Stimulated activated CD4-positive, alpha-beta T cell treated with anti-CD3 and anti-CD28 coated beads, TNF-alpha, amount 100 ng/mL, for 1 hour (primary cell): ENCODE measurements around the gene TNRC6B.
"Not testable (repeated sequence)": the region's sequence is repeated elsewhere in the genome, so short reads cannot be mapped to it uniquely, and the experiment has no call there.

Experiments used
- DNase-seq, 3 donors: peaks; one replicate each; pipeline ENCODE4 v3.0.0-alpha.2; 2020; ENCODE audit warnings: low read depth in 3 of 3, low spot score in 1 of 3

Gene TNRC6B

GRCh38 chr22:40212121-40212520 is 34.4 kb downstream of the TNRC6B start:
- DNase-seq: no peak

DNA sequence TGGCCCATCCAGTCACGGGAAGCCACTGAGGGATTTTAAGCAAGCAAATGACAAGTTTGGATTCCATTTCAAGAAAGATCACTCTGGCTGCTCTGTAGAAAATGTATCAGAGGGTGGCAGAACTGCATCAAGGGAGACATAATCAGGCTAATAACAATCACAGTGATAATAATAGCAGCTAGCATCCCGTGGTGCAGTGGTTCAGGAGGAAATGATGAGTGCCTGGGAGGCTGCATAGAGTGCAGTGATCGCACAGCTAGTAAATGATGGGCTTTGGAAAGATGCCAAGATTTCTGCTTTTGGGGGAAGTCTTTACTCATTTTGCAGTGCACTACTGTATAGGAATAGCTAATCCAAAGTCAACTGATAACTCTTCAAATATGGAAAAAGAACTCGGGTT is 35.8 kb downstream of the TNRC6B start:
- no peak for DNase-seq

DNA sequence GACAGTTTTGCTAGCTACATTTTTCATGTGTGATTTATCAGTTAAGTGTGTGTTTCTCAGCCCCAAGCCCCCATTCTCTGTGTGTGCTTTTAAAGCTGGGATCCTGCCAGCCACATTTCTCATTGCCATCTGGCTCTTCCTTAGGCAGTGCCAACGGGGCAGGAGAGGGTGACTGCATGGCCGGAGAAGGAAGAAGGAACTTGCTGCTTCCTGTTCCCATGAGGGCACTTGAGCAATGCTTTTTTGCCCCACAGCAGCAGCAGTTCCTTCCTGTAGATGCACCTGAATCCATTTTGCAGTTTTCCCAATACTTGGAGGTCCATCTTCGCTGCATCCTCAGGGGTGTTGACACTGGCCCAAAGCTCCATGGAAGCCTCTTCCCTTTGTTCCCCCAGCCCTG is 37.5 kb downstream of the TNRC6B start:
- no peak for DNase-seq

GRCh38 chr22:40216041-40216756 is 38.5 kb downstream of the TNRC6B start:
- no peak for DNase-seq

GRCh38 chr22:40218152-40218551 is 40.4 kb downstream of the TNRC6B start:
- DNase-seq: no peak

- DNase-seq: no peak
Observed at GRCh38 chr22:40218723-40219294, 41.1 kb downstream of the TNRC6B start.

GRCh38 chr22:40220316-40221054 is 42.8 kb downstream of the TNRC6B start:
- no peak for DNase-seq

DNA sequence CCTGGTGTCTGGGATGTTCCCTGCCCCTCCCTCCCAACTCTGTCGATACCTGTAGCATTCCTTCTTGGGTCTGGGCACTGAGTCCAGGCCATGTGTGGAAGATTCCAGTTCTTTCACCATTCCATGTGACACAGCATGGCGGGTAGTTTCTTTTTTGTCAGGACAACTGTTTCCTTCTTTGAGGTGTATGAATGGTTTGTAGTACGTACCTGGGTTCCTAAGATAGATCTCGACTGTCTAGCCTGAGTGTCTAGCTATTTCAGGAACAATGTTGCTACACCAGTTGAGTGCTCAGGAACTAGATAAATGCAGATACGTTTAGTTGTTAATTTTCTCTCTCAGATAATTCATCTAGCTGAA is 43.3 kb downstream of the TNRC6B start:
- no peak for DNase-seq

DNA sequence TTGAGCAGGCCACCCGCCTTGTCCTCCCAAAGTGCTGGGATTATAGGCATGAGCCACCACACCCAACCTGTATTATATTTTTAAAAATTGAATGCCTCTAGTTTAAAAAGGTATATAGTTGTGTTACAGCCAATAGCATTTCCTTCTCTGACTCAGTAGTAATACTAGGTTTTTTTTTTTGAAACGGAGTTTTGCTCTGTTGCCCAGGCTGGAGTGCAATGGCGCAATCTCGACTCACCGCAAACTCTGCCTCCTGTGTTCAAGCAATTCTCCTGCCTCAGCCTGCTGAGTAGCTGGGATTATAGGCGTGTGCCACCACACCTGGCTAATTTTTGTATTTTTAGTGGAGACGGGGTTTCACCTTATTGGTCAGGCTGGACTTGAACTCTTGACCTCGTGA is 45.3 kb downstream of the TNRC6B start:
- DNase-seq: not testable (repeated sequence)

DNA sequence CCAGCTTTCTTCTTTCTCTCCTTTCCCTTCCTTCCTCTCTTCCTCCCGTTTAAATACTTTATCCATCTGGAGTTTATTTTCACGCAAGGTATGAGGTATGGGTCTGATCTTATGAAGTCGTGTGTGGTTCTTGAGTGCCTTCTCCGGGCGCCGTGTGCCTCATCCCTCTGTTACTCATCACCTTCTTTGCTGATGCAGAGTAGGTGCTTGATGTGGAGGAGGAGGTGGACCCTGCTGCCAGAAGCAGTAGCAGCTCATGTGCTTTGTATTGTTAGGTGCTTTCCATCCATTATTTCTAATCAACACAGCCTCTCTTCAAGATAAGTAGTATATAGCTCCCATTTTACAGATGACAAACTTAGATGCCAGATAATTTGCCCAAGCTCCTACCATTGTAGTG is 47.0 kb downstream of the TNRC6B start:
- peak in 1 of 3 donors; percentile 36 for DNase-seq

- no peak for DNase-seq
Observed at GRCh38 chr22:40226620-40227019, 48.9 kb downstream of the TNRC6B start.

GRCh38 chr22:40231618-40232313 is 54.0 kb downstream of the TNRC6B start:
- DNase-seq: no peak

DNA sequence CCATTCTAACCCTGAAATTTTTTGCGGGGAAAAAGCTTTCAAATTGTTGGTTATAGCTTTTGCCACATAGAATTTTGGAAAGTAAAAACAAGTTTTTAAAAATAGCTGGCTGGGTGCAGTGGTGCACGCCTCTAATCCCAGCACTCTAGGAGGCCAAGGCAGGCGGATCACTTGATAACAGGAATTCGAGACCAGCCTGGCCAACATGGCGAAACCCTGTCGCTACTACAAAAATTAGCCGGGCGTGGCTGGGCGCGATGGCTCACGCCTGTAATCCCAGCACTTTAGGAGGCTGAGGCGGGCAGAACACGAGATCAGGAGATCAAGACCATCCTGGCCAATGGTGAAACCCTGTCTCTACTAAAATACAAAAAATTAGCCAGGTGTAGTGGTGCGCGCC is 54.9 kb downstream of the TNRC6B start:
- no peak for DNase-seq

GRCh38 chr22:40233886-40234285 is 56.2 kb downstream of the TNRC6B start:
- DNase-seq: no peak

GRCh38 chr22:40234658-40235057 is 56.9 kb downstream of the TNRC6B start:
- no peak for DNase-seq

- DNase-seq: no peak
Observed at GRCh38 chr22:40235308-40235707, 57.6 kb downstream of the TNRC6B start.

DNA sequence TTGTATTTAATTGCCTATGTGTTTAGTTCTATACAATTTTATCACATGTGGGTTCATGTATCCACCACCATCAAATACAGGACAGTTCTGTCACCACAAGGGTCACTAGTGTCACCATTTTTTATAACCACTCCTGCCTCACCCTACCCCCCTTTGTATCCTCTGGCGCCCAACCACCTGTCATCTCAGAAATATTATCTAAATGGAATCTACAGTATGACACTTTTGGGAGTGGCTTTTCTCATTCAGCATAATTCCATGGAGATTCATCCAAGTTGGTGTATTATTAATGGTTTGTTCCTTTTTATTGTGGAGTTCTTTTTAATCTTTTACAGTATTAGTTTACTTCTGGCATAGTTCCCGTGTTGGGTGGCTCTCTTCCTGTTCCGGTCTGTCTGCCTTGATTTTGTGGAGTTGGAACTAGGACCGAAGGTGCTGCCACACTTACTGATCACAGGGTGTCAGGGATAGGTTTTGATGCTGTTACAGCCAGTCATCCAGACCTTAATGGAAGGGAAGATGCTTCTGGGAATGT is 58.5 kb downstream of the TNRC6B start:
- DNase-seq: no peak

DNA sequence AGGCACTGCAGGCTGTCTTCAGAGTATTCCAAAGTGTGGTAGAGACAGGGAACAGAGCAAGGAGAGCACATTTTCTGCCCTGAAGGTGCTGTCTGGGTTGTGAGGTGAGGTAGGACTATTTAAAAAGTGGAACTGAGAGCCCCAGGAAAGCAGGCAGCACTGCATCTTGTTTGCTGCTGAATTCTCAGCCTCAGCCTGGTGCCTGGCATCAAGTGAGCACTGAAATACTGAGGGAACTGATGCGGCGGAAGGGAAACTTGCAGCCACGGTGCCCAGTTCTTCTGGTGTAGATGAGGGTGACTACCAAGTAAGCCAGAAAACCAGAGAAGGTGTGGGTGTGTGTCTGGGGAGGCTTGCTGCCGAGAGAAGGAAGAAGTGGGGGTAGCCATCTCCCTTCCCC is 59.5 kb downstream of the TNRC6B start:
- DNase-seq: no peak

DNA sequence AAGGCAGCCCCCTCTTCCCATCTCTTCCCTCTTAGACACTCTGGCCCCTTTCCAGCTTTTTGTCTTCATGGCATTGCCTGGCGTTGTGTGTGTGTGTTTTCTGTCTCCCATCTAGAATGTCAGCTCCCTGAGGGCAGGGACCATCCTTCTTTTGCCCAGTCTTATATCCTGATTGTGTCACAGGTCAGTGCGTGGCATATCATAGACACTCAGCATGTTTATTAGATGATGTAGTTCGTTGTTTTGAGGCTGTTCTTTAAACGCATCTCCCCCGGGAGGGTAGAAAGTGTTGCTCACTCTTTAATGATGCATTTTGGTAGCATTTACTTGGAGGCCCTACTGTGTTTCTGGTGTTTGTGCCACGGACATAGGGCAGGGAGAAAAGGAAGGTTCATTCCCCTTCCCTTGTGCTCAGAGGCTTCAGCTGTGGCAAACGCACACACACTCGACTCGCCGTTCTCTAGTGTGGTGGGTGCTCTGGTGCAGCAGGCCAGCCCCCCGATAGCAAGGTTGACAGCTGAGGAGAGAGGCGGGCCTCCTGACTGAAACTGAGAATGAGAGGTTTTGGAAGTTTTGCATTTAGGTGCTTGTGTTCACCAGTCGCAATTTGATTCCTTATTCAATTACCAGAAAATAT is 60.2 kb downstream of the TNRC6B start:
- no peak for DNase-seq

DNA sequence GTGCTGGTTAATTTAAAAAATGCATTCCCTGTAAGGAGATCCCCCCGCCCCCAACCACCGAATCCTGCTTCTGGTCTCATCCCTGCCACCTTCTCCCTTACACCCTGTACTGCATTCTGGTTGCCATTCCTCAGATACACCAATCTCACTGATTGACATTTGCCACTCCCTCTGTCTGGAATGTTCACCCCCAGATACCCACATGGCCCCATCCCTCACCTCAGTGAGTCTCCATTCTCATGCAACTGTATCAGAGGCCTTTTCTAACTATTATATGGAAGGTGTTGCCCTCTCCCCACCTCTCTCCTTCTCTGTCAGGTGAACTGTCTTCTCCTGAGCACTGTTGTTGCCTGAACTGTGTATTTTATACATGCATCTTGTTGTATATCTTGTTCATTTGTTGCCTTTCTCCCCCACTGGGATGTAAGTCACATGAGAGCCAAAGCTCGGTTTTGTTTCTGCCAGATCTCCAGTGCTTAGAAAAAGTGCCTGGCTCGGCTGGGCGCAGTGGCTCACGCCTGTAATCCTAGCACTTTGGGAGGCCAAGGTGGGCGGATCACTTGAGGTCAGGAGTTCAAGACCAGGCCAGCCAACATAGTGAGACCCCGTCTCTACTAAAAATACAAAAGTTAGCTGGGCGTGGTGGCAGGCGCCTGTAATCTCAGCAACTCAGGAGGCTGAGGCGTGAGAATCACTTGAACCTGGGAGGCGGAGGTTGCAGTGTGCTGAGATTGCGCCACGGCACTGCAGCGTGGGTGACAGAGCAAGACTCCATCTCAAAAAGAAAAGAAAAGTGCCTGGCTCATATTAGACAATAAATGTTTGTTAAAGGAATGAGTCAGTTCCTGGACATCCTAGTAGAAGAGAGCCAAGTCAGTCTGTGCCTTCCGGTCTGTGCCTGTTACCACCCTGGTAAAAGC is 61.0 kb downstream of the TNRC6B start:
- no peak for DNase-seq
